ENCODE results near the gene ATP5ME.
"Not testable (repeated sequence)": the region's sequence is repeated elsewhere in the genome, so short reads cannot be mapped to it uniquely, and the experiment has no call there.

ATP5ME gene

GRCh38 chr4:704198-704891, 30.3 kb upstream of the ATP5ME start:
- no peak for DNase-seq

- DNase-seq, result no peak
Observed at GRCh38 chr4:703336-704197, 29.5 kb upstream of the ATP5ME start.

- no peak for DNase-seq
Observed at GRCh38 chr4:702618-703048, 28.6 kb upstream of the ATP5ME start.

GRCh38 chr4:700587-701264, 26.6 kb upstream of the ATP5ME start:
- no peak for DNase-seq

GRCh38 chr4:699816-700580, 25.9 kb upstream of the ATP5ME start:
- DNase-seq, result no peak

GRCh38 chr4:694341-694940, 20.4 kb upstream of the ATP5ME start:
- DNase-seq, result not testable (repeated sequence)

GRCh38 chr4:692771-693554, 18.9 kb upstream of the ATP5ME start:
- DNase-seq, result no peak

GRCh38 chr4:689723-690122, 15.6 kb upstream of the ATP5ME start:
- no peak for DNase-seq

- no peak for DNase-seq
Observed at GRCh38 chr4:688854-689681, 15.0 kb upstream of the ATP5ME start, which contains the start of gene SLC49A3. Gene SLC49A3 (minus strand): TSS chr4:689151. CDS start chr4:689127, 24 bp downstream.

- no peak for DNase-seq
Observed at GRCh38 chr4:687971-688853, 14.1 kb upstream of the ATP5ME start.

GRCh38 chr4:687048-687970, 13.2 kb upstream of the ATP5ME start:
- no peak for DNase-seq

GRCh38 chr4:686413-687040, 12.5 kb upstream of the ATP5ME start:
- no peak for DNase-seq

- DNase-seq, result no peak
Observed at GRCh38 chr4:685679-686412, 11.8 kb upstream of the ATP5ME start.

GRCh38 chr4:684623-685327, 10.7 kb upstream of the ATP5ME start:
- no peak for DNase-seq

- DNase-seq, result no peak
Observed at GRCh38 chr4:683982-684622, 10.0 kb upstream of the ATP5ME start.
